ENCODE results near the gene KIAA1755.

- TF ChIP-seq CTCF (conservative IDR thresholded peaks at IDR 0.05; ENCODE audit: low read length): peak; percentile 76
- TF ChIP-seq EZH2phosphoT487 (IDR thresholded peaks at IDR 0.05; ENCODE audit: borderline replicate concordance): no peak
Observed at GRCh38 chr20:38304845-38305447, 44.4 kb upstream of the KIAA1755 start.
